ENCODE measurements around the gene GRID2.

DNA sequence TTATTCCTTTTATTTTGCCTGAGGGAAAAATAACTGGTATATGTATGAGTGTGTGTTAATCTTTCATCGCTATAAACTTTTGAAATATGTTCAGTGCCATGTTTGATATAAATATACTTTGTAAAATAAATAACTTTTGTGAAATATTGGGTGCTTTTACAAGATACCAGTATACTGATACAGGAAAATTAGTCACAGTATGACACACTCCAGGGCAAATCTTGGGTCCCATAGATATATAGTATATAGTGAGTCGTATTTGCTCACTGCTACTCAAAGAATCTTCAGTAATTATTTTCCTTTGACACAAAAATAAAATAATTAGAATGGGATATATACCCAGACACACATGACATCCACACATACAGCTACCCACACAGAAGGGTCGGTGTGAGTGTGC is 472.3 kb downstream of the GRID2 start:
- TF ChIP-seq, protein P1, sequence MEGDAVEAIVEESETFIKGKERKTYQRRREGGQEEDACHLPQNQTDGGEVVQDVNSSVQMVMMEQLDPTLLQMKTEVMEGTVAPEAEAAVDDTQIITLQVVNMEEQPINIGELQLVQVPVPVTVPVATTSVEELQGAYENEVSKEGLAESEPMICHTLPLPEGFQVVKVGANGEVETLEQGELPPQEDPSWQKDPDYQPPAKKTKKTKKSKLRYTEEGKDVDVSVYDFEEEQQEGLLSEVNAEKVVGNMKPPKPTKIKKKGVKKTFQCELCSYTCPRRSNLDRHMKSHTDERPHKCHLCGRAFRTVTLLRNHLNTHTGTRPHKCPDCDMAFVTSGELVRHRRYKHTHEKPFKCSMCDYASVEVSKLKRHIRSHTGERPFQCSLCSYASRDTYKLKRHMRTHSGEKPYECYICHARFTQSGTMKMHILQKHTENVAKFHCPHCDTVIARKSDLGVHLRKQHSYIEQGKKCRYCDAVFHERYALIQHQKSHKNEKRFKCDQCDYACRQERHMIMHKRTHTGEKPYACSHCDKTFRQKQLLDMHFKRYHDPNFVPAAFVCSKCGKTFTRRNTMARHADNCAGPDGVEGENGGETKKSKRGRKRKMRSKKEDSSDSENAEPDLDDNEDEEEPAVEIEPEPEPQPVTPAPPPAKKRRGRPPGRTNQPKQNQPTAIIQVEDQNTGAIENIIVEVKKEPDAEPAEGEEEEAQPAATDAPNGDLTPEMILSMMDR (IDR thresholded peaks at IDR 0.05): no peak
- TF ChIP-seq ZFX (IDR thresholded peaks at IDR 0.05; ENCODE audit: borderline replicate concordance): no peak
